Thoracic aorta (tissue), 2 donors: ENCODE data around the gene MYBBP1A. TPM values are rescaled to one million over a fixed set of nuclear protein-coding genes. Genes with fewer than 3 reads are reported as not detected.

ENCODE experiments used
- ATAC-seq: fragments of 150-250 bp; one replicate; pipeline ENCODE4 v1.8.0; 2017; ENCODE audit warnings: low read depth; ENCODE audit not compliant: insufficient number of reproducible peaks, low FRiP score
- DNase-seq: peaks from one replicate; pipeline ENCODE4 v3.0.0-alpha.2; 2020; ENCODE audit warnings: low spot score
- H3K27ac ChIP-seq, 2 donors: fragments of 200-600 bp; sonication (generic); 1 replicate in 1 of 2; 2 replicates in 1 of 2; pipeline ENCODE4 v1.5.1; 2016; ENCODE audit warnings: mild to moderate bottlenecking in 2 of 2, moderate library complexity in 2 of 2
- H3K27me3 ChIP-seq: fragments of 200-600 bp; sonication (generic); replicated peaks from 2 replicates; pipeline ENCODE4 v1.6.0; 2016; ENCODE audit warnings: mild to moderate bottlenecking; ENCODE audit not compliant: insufficient read depth
- H3K36me3 ChIP-seq: fragments of 200-600 bp; sonication (generic); one replicate; pipeline ENCODE4 v1.5.1; 2016
- H3K4me1 ChIP-seq, 2 donors: fragments of 200-600 bp; sonication (generic); 1 replicate in 1 of 2; 2 replicates in 1 of 2; pipeline versions ENCODE4 v1.5.1 to v1.6.0; 2016; ENCODE audit warnings: low read depth in 2 of 2, mild to moderate bottlenecking in 1 of 2; ENCODE audit not compliant: control insufficient read depth in 1 of 2
- H3K4me3 ChIP-seq: fragments of 200-600 bp; sonication (generic); 2 replicates; pipeline ENCODE4 v1.5.1; 2016; ENCODE audit warnings: mild to moderate bottlenecking
- H3K9me3 ChIP-seq: fragments of 200-600 bp; sonication (generic); 2 replicates; pipeline ENCODE4 v1.5.1; 2016
- CTCF ChIP-seq: fragments of 200-600 bp; sonication (generic); IDR thresholded peaks from one replicate; pipeline ENCODE4 v1.5.1; 2019; ENCODE audit warnings: antibody characterized with exemption
- total RNA-seq, 2 donors: library from RNA; depleted of rRNA; stranded (reverse); fragments of >200 nt; gene quantifications; one replicate each; pipeline versions ENCODE4 v1.1.0 to v1.2.3, GENCODE V29; 2016

Gene MYBBP1A
- total RNA-seq, 2 donors from 2014 or later, result 47.4 to 92.6 TPM

DNA sequence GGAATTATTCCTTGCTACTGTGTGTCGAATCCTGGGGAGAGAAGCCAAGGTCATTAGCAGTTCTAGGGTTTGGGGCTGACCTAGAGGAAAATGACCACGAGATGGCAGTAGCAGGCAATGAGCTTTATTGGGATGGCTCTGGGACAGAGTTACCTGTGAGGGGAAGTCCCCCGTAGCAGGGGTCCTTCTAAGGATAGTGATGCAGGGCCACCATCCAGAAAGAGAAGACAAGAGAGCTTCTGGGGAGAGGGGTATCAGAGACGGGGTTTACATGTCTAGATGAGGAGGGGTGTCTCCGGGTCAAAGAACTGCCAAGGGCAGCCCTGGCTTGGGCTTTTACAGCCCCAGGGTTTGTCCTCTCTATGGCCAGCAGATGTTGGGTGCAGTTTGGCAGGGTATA lies 11.6 kb upstream of the MYBBP1A start:
- Histone ChIP-seq H3K36me3 (no peaks in the 10 kb centered on the region), H3K4me3 (no peak overlapping the region), H3K27ac (no peak overlapping the region), H3K9me3 (no peaks in the 10 kb centered on the region), H3K4me1 (peaks cover 0 to 25% of the 10 kb centered on the region in 2 donors), H3K27me3 (no peaks in the 10 kb centered on the region)
- ATAC-seq (no peak), DNase-seq (no peak)
- TF ChIP-seq CTCF, result peak; percentile 54

DNA sequence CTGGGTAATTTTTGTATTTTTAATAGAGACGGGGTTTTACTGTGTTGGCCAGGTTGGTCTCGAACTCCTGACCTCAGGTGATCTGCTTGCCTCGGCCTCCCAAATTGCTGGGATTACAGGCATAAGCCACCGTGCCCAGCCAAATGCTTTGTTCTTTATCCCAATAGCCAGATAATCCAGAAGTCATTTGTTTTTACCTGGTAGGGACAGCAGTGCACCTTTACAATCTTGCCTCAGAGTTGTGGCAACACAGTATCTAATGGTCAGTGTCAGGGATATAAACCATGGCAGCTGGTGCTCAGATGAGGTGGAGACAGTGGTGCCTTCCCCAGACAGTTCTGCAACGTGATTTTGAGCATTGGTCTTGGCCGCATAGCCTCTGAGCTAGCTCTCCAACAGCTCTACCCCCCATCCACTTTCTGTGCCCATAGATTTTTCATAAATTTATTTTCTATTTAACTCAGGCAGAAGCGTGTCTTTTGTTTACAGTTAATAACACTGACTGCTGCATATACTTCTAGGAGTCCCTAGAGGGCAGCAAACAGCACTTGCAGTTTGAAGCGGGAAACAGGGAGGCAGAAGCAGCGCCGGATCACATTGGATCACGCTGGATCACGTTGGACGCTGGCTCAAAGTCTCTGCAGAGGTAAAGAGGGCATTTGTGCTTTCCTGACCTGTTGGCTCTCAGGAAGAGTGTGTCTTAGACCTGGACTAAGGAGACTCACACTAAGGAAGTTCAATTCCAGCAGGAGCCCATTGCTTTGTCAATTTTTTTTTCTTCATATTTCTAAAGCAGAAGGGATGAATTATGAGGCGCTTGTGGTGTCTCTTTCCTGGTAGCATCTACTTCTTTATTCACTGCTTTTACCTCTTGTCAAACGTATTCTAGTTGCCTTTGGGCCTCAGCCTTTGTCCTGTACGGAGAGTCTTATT lies 10.3 kb upstream of the MYBBP1A start:
- H3K4me1 ChIP-seq, result peaks cover 0 to 38% of the 10 kb centered on the region in 2 donors
- ATAC-seq (no peak), DNase-seq (no peak)
- H3K36me3 ChIP-seq, result no peaks in the 10 kb centered on the region
- no peak overlapping the region for H3K4me3 ChIP-seq
- H3K27me3 ChIP-seq, result no peaks in the 10 kb centered on the region
- no peak overlapping the region for H3K27ac ChIP-seq
- peak; percentile 67 for TF ChIP-seq CTCF
- H3K9me3 ChIP-seq, result no peaks in the 10 kb centered on the region

DNA sequence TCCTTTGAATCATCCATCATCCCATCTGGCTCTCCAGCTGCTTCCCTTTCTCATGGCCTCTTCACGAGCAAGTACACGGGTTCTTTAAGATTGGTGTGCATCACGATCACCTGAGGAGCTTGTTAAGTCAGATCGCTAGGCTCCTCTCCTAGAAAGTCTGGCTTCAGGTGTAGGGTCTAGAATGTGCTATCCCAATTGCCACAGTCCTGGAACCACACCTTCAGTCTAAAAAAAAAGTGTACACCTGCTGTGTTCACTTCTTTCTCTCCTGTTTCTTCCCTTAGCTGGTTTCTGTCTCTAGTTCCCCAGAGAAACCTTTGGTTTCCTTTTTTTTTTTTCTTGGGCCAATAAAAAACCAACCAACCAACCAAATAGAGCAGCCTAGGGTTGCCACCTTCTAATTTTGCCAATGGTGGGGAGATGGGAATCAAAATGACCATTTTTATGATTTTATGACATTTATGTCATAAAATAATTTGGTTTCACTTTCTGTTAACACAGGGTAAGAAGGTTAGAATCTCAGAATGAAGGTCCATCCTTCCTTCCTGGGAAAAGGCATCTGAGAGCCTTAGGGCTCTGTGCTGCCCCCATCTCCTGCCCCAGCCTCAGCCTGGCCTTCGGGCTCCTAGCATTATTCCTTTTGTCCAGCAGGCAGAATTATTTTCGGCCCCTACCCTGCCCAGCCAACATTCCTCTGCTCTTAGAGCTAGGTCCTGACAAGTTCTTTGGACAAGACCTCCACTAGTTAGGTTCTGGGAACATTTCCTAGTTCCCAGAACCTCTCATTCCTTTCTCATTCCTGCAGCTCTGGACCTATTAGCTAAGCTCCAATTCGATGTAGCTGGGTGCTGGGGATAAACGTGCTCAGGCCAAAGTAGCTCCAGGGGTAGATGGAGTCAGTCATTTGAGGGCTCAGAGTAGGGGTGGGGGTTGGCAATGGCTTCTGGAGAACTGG lies 7.1 kb upstream of the MYBBP1A start:
- H3K27me3 ChIP-seq, result no peaks in the 10 kb centered on the region
- no peaks in the 10 kb centered on the region for H3K36me3 ChIP-seq
- ATAC-seq (peak; percentile 58), DNase-seq (no peak)
- H3K4me1 ChIP-seq, result peaks cover 0 to 38% of the 10 kb centered on the region in 2 donors
- TF ChIP-seq CTCF, result peak; percentile 26
- H3K4me3 ChIP-seq, result peak overlapping the region; percentile 16
- peak overlapping the region; percentile 83 to 84 for H3K27ac ChIP-seq
- H3K9me3 ChIP-seq, result no peaks in the 10 kb centered on the region

GRCh38 chr17:4560837-4561256 lies 5.7 kb upstream of the MYBBP1A start:
- Histone ChIP-seq H3K27ac (no peak overlapping the region), H3K9me3 (no peaks in the 10 kb centered on the region), H3K36me3 (no peaks in the 10 kb centered on the region), H3K4me1 (peaks cover 4 to 41% of the 10 kb centered on the region in 2 donors), H3K4me3 (no peak overlapping the region), H3K27me3 (no peaks in the 10 kb centered on the region)
- ATAC-seq, result no peak
- DNase-seq, result no peak
- TF ChIP-seq CTCF, result no peak

DNA sequence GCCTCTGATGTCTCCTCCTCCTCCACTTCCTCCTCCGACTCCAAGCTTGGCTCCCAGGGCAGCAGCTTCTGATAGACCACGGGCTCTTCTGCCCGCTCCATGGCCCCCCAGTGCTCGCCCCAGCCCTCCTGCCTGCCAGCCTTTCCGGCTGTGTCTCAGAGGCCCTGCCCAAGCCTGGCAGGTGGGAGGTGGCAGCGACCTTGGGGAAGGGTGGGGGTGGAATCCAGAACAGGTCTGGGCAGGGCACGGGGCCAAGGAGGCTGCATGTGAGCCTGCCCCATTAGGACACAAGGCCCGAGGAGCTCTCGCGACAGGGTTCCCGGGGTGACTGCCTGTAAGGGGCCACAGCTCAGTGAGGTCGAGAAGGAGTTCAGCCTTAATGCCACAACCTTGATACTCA lies 5.2 kb upstream of the MYBBP1A start, which contains the start of gene GGT6:
Gene GGT6, minus strand, starts transcription at position 157 of the 400 bp plus-strand sequence. Its CDS starts 56 bp downstream, at position 101.
- no peaks in the 10 kb centered on the region for H3K9me3 ChIP-seq
- H3K27me3 ChIP-seq, result no peaks in the 10 kb centered on the region
- ATAC-seq (no peak), DNase-seq (no peak)
- H3K4me1 ChIP-seq, result peaks cover 6 to 41% of the 10 kb centered on the region in 2 donors
- H3K36me3 ChIP-seq, result no peaks in the 10 kb centered on the region
- no peak within 1 kb of the TSS for H3K27ac ChIP-seq
- no peak for TF ChIP-seq CTCF
- no peak within 1 kb of the TSS for H3K4me3 ChIP-seq
